ENCODE measurements around the gene CBR3. TPM values are rescaled to one million over a fixed set of nuclear protein-coding genes. Genes with fewer than 3 reads are reported as not detected.
"Not testable (repeated sequence)": the region's sequence is repeated elsewhere in the genome, so short reads cannot be mapped to it uniquely, and the experiment has no call there.

The CBR3 gene
- total and polyA plus RNA-seq, 2 experiments from 2014 or later, result 4.6 to 8.7 TPM

DNA sequence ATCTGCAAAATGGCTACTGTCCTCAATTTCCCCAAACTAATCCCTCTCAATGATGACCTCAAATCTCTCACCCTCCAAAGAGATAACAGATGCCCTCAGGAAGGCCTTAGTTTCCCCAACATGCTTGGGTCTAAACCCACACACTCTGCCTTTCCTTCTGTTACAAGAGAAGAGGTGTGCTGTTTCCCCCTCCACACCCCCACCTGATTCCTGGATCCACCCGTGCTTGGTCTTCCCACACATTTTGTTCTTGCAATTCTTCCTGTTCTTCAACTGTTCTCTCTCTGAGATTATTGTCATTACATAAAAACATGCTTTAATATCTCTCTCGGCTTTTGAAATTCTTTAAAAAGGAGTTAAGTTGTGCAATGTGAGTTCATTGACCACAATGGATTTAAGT is 5.7 kb upstream of the CBR3 start:
- Histone ChIP-seq H3K4me1 (ENCODE audit: insufficient read depth) (peaks cover 19% of the 10 kb centered on the region), H2AFZ (peak overlapping the region; percentile 94; the same call in 1 of the 2 replicates), H3K4me2 (peak overlapping the region; percentile 55; the same call in 1 of the 2 replicates), H4K20me1 (replicated peaks; ENCODE audit: insufficient read depth) (no peaks in the 10 kb centered on the region), H3K36me3 (ENCODE audit: insufficient read depth) (no peaks in the 10 kb centered on the region), H3K27ac (ENCODE audit: low read depth) (peak overlapping the region; percentile 47; the same call in 1 of the 2 replicates), H3K9me2 (ENCODE audit: insufficient read depth) (no peaks in the 10 kb centered on the region), H3K4me3 (no peak overlapping the region), H3K79me2 (replicated peaks; ENCODE audit: insufficient read depth) (no peaks in the 10 kb centered on the region), H3K27me3 (ENCODE audit: insufficient read depth) (peaks cover 30% of the 10 kb centered on the region), H3F3A (replicated peaks; ENCODE audit: low read depth) (peaks cover 10% of the 10 kb centered on the region; the same call in 1 of the 2 replicates)
- Mint-ChIP-seq H3K4me1 (peaks cover 29% of the 10 kb centered on the region), H3K36me3 (ENCODE audit: low read depth) (no peaks in the 10 kb centered on the region; the same call in 2 of the 3 replicates), H3K27me3 (ENCODE audit: insufficient read depth, low read depth, poor library complexity) (peaks cover 18% of the 10 kb centered on the region), H3K4me3 (peak overlapping the region; percentile 45), H3K9me3 (0 out of 3 replicates have a peak, but pooled peaks cover 4% of the 10 kb centered on the region), H3K27ac (no peak overlapping the region)
- DNase-seq (ENCODE audit: low spot score) (no peak), ATAC-seq (no peak)
- TF ChIP-seq NANOG (IDR thresholded peaks at IDR 0.05; ENCODE audit: borderline replicate concordance) (no peak), ZNF114 (CRISPR knock-in tag; IDR thresholded peaks at IDR 0.05) (no peak), STAT1 (IDR thresholded peaks at IDR 0.05; ENCODE audit: unreplicated experiment) (no peak), POLR2AphosphoS5 (IDR thresholded peaks at IDR 0.05; ENCODE audit: low read depth) (no peak), ZNF331 (CRISPR knock-in tag; IDR thresholded peaks at IDR 0.05; ENCODE audit: low read depth) (no peak), CREB1 (CRISPR knock-in tag; IDR thresholded peaks at IDR 0.05; ENCODE audit: low read depth) (no peak), JUNB (IDR thresholded peaks at IDR 0.05; ENCODE audit: unreplicated experiment) (no peak)
- TF ChIP-seq, protein P1, sequence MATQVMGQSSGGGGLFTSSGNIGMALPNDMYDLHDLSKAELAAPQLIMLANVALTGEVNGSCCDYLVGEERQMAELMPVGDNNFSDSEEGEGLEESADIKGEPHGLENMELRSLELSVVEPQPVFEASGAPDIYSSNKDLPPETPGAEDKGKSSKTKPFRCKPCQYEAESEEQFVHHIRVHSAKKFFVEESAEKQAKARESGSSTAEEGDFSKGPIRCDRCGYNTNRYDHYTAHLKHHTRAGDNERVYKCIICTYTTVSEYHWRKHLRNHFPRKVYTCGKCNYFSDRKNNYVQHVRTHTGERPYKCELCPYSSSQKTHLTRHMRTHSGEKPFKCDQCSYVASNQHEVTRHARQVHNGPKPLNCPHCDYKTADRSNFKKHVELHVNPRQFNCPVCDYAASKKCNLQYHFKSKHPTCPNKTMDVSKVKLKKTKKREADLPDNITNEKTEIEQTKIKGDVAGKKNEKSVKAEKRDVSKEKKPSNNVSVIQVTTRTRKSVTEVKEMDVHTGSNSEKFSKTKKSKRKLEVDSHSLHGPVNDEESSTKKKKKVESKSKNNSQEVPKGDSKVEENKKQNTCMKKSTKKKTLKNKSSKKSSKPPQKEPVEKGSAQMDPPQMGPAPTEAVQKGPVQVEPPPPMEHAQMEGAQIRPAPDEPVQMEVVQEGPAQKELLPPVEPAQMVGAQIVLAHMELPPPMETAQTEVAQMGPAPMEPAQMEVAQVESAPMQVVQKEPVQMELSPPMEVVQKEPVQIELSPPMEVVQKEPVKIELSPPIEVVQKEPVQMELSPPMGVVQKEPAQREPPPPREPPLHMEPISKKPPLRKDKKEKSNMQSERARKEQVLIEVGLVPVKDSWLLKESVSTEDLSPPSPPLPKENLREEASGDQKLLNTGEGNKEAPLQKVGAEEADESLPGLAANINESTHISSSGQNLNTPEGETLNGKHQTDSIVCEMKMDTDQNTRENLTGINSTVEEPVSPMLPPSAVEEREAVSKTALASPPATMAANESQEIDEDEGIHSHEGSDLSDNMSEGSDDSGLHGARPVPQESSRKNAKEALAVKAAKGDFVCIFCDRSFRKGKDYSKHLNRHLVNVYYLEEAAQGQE (IDR thresholded peaks at IDR 0.05; ENCODE audit: unreplicated experiment), result no peak
- TF ChIP-seq, protein P2, sequence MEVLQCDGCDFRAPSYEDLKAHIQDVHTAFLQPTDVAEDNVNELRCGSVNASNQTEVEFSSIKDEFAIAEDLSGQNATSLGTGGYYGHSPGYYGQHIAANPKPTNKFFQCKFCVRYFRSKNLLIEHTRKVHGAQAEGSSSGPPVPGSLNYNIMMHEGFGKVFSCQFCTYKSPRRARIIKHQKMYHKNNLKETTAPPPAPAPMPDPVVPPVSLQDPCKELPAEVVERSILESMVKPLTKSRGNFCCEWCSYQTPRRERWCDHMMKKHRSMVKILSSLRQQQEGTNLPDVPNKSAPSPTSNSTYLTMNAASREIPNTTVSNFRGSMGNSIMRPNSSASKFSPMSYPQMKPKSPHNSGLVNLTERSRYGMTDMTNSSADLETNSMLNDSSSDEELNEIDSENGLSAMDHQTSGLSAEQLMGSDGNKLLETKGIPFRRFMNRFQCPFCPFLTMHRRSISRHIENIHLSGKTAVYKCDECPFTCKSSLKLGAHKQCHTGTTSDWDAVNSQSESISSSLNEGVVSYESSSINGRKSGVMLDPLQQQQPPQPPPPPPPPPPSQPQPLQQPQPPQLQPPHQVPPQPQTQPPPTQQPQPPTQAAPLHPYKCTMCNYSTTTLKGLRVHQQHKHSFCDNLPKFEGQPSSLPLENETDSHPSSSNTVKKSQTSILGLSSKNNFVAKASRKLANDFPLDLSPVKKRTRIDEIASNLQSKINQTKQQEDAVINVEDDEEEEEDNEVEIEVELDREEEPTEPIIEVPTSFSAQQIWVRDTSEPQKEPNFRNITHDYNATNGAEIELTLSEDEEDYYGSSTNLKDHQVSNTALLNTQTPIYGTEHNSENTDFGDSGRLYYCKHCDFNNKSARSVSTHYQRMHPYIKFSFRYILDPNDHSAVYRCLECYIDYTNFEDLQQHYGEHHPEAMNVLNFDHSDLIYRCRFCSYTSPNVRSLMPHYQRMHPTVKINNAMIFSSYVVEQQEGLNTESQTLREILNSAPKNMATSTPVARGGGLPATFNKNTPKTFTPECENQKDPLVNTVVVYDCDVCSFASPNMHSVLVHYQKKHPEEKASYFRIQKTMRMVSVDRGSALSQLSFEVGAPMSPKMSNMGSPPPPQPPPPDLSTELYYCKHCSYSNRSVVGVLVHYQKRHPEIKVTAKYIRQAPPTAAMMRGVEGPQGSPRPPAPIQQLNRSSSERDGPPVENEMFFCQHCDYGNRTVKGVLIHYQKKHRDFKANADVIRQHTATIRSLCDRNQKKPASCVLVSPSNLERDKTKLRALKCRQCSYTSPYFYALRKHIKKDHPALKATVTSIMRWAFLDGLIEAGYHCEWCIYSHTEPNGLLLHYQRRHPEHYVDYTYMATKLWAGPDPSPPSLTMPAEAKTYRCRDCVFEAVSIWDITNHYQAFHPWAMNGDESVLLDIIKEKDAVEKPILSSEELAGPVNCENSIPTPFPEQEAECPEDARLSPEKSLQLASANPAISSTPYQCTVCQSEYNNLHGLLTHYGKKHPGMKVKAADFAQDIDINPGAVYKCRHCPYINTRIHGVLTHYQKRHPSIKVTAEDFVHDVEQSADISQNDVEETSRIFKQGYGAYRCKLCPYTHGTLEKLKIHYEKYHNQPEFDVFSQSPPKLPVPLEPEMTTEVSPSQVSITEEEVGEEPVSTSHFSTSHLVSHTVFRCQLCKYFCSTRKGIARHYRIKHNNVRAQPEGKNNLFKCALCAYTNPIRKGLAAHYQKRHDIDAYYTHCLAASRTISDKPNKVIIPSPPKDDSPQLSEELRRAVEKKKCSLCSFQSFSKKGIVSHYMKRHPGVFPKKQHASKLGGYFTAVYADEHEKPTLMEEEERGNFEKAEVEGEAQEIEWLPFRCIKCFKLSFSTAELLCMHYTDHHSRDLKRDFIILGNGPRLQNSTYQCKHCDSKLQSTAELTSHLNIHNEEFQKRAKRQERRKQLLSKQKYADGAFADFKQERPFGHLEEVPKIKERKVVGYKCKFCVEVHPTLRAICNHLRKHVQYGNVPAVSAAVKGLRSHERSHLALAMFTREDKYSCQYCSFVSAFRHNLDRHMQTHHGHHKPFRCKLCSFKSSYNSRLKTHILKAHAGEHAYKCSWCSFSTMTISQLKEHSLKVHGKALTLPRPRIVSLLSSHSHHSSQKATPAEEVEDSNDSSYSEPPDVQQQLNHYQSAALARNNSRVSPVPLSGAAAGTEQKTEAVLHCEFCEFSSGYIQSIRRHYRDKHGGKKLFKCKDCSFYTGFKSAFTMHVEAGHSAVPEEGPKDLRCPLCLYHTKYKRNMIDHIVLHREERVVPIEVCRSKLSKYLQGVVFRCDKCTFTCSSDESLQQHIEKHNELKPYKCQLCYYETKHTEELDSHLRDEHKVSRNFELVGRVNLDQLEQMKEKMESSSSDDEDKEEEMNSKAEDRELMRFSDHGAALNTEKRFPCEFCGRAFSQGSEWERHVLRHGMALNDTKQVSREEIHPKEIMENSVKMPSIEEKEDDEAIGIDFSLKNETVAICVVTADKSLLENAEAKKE (CRISPR knock-in tag; IDR thresholded peaks at IDR 0.05), result no peak

DNA sequence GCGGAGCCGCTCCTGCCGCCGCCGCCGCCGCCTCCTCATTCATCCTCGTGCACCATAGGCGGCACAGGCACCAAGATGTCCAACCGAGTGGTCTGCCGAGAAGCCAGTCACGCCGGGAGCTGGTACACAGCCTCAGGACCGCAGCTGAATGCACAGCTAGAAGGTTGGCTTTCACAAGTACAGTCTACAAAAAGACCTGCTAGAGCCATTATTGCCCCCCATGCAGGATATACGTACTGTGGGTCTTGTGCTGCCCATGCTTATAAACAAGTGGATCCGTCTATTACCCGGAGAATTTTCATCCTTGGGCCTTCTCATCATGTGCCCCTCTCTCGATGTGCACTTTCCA is 4.5 kb upstream of the CBR3 start:
- H3F3A ChIP-seq (replicated peaks; ENCODE audit: low read depth), result peaks cover 19% of the 10 kb centered on the region; the same call in 1 of the 2 replicates
- H4K20me1 ChIP-seq (replicated peaks; ENCODE audit: insufficient read depth); ATAC-seq; H3K27ac ChIP-seq (ENCODE audit: low read depth); H3K36me3 ChIP-seq (ENCODE audit: insufficient read depth); H3K9me2 ChIP-seq (ENCODE audit: insufficient read depth); DNase-seq (ENCODE audit: low spot score); H3K27ac Mint-ChIP-seq; H3K9me3 Mint-ChIP-seq; H3K36me3 Mint-ChIP-seq (ENCODE audit: low read depth); H3K79me2 ChIP-seq (replicated peaks; ENCODE audit: insufficient read depth): not testable (repeated sequence)
- H3K4me1 ChIP-seq (ENCODE audit: insufficient read depth), result peaks cover 24% of the 10 kb centered on the region
- H3K27me3 ChIP-seq (ENCODE audit: insufficient read depth), result peaks cover 41% of the 10 kb centered on the region
- Mint-ChIP-seq H3K27me3 (ENCODE audit: insufficient read depth, low read depth, poor library complexity) (peaks cover 29% of the 10 kb centered on the region), H3K4me1 (peaks cover 35% of the 10 kb centered on the region), H3K4me3 (peak overlapping the region; percentile 81)
- peak overlapping the region; percentile 78 for H3K4me2 ChIP-seq
- peak overlapping the region; percentile 89; the same call in 1 of the 2 replicates for H2AFZ ChIP-seq
- peak overlapping the region; percentile 56 for H3K4me3 ChIP-seq

All from GM23338 (cell line).